GM19468 (cell line): ENCODE data around the gene KRT5.

Experiments used
- ATAC-seq: cut with Tn5 transposase; IDR thresholded peaks from one replicate; pipeline ENCODE4 v1.9.1; 2021; ENCODE audit warnings: mild to moderate bottlenecking, moderate library complexity, moderate number of reproducible peaks; ENCODE audit not compliant: unreplicated experiment; ENCODE audit errors: extremely low read depth

Gene KRT5

DNA sequence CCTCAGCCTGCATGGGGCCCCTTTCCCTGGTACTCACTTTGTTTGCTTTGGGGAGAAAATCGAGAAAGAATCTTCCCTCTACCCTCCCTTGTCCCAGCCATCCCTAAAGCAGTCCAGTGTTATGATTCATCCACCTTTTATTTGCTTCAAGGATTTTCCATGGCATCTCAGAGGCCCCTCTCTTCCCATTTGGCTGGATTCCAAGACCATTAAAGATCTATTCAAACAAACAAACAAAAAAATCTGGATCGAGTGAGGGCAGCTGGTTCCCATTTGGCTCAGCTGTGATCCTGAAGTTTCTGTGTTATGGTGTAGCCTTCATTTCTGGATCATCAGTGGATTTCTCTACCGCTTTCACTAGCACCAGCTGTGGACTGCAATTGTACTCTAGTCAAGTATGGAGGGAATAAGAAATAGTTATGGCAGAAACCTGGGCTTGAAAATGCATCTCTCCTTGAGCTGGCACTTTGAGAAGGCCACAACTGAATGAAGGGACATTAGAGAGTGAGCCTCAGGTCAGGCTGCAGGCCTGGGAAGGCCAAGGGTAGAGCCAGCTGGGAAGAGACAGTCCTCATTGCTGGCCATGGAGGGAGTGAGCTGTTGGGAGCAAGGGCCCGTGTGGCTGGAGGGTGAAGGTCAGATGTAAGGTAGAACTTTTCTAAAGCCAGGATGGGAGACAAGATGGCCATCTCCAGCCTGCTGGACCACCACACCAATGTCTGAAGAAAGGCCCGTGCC, 19.1 kb upstream of the KRT5 start:
- no peak for ATAC-seq

DNA sequence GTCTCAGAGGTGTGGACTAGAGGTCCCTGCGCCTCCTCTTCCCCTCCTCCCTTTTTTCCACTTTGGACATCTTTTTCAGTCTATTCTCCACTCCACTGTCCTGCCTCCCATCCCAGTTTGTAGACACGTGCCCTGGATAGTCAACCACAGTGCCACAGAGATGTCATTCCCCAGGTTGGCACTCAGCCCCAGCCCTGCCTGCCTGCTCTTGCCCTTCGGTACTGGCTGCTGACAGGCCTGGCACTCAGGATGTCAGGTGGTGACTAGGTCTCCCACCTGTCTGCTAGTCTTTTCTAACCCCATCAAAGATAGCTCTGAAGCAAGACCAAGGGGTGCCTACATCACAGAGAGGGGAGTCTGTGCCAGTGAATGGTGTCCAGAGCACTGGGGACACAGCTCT, 16.9 kb upstream of the KRT5 start:
- no peak for ATAC-seq

GRCh38 chr12:52535574-52535973, 15.4 kb upstream of the KRT5 start:
- ATAC-seq, result no peak

- no peak for ATAC-seq
Observed at GRCh38 chr12:52534482-52534881, 14.3 kb upstream of the KRT5 start.

- ATAC-seq, result no peak
Observed at GRCh38 chr12:52533686-52534470, 13.7 kb upstream of the KRT5 start.

DNA sequence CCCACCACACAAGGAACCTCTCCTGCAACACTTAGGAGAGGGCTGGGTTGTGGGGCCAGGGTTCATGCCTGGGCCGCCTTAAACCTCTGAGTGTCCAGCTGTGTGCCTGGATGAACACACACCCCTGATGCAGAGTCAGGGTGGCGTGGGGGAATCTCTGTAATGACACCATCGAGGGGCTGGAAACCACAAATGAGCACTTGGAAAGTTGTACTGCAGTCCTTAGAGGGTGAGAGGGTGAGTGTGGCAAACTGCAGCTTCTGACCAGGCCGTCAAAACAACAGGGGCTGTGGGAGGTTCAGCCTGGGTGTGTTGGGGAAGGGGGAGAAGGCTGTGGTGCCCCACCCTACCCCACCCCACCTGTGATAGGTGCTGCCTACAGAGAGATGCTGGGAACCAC, 12.4 kb upstream of the KRT5 start:
- no peak for ATAC-seq

- no peak for ATAC-seq
Observed at GRCh38 chr12:52531566-52532300, 11.5 kb upstream of the KRT5 start.

- ATAC-seq, result no peak
Observed at GRCh38 chr12:52530905-52531304, 10.7 kb upstream of the KRT5 start.

DNA sequence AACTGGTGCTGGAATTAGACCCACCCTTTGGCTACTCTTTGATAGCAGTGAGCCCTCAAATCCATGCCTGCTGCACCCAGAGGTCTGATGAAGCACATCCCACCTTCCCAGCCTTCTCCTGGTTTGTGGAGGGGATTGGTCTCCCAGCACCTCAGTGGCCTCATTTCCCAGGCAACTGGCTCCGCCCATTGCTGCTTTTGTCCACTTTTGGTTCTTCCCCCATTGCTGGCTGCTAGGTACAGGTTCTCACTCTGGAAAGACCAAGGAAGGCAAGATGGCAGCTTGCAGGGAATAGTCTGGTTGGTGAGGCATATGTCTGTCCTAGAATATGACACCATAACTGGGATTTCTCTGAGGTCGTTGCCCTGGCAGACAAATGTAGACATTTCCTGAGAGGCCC, 10.2 kb upstream of the KRT5 start:
- ATAC-seq, result no peak

GRCh38 chr12:52529846-52530245, 9.7 kb upstream of the KRT5 start:
- ATAC-seq, result no peak

DNA sequence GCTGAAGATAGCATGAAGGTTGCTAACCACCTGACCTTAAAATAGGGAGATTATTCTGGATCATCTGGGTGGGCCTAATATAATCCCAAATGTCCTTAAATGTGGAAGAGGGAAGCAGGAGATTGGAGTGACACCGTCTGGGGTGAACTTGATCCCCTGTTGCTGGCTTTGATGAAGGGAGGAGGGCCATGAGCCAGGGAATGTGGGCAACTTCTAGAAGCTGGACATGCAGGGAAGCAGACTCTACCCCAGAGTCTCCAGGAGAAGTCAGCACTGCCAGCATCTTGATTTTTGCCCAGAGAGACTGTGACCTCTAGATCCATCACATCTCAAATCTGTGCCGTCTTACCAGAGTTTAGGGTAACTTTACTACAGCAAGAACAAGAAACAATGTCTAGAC, 9.2 kb upstream of the KRT5 start:
- ATAC-seq, result no peak

DNA sequence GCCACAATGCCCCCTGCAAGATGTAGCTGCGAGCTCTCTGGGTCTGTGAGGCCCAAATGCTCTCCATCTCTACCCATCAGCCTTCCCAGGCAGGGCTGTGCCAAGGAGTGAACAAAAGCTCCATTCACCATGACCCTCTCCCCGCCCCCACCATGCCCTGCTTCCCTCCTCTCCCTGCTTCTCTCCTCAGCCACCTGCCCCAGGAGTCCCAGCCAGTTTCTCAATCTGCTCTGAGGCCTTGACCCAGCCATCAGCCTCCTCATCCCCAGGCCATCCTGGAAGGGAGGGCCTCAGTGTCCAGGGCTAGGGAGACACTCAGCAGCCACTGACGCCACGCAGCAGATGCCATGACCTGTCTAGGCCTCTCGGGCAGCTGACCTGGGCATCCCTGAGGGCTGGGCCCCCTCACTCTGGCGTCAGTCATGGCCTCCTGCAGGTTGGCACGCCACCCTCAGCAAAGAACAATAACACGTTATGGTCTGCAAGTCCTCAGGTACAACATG, 8.5 kb upstream of the KRT5 start:
- ATAC-seq, result no peak

DNA sequence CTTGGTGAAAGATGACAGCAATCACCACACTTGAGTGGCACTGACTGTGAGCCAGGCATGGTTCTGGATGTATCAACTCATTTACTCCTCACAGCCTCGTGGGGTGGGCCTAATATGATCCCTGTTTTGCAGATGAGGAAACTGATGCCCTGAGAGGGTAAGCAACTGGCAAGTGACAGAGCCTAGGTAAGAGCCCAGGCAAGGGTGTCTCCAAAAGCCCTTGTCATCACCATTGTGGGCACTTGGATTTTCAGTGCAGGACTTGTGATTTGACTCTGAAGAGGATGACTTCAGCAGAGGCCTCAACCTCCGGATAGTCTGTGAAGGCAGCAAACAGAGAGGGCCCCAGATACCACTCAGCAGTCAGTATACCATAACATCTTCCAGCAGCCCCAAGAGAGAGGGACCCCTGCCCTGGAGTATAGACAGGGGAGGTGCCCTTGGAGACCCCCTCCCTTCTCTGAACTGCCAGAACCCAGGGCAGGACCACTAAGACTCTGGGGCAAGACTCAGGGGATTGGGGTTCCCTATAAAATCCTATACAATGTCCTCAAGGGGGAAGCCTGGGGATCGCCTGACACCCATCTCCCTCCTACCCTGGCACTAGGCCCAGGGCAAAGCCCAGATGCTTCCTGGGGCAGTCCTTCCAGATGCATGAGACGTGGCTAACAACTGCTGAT, 7.1 kb upstream of the KRT5 start:
- no peak for ATAC-seq

DNA sequence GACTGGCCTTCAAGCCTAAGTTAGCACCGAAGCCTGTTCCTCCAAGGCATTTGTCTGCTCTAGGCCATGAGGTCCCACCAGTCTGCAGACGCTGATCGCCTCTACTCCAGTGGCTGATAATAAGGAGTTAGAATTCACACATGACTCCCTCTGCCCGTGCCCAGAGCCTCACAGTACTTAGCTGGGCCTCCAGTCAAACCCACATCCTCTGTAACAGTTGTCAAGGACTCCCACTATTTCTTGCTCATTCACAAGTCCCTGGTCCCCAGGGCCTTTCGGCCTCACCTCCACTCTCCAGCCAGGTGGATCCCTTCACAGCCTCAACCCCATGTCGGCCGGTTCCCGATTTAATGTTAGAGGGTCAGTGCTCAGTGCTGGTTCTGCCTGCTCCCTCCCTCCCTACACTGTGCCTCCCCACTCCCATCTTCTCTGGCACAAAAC, 6.3 kb upstream of the KRT5 start:
- ATAC-seq, result no peak

- no peak for ATAC-seq
Observed at GRCh38 chr12:52525661-52526499, 5.7 kb upstream of the KRT5 start.

DNA sequence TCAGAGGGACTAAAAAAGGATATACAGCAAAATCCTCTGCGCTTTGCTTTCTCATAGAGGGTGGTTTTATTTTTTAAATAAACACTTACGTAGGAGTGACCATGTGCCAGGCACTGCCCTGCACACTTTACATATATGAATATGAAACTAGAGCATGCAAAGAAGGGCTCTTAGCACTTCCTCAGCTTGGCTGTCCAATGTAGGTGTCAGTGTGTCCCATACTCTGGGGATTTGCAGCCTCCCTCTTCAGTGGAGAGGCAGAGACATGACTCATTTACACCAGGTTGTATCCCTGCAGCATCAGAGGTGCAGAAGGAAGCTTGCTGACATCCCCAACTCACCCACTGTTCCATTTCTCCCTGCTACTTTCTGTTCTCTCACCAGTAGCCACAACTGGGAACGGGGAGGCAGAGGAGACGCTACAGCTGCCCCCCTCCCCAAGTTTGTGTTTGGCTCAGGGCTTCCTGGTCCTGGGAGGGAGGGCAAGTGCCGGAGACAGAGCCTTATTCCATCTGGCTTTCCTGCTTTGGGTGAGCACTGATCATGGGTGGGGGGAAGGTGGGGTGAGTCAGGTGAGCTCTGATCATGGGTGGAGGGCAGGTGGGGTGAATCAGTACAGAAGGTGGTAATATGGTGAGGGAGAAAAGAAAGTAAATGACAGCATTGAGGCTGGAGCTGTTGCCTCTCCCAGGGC, 4.9 kb upstream of the KRT5 start:
- no peak for ATAC-seq

GRCh38 chr12:52524241-52524897, 4.2 kb upstream of the KRT5 start:
- no peak for ATAC-seq

DNA sequence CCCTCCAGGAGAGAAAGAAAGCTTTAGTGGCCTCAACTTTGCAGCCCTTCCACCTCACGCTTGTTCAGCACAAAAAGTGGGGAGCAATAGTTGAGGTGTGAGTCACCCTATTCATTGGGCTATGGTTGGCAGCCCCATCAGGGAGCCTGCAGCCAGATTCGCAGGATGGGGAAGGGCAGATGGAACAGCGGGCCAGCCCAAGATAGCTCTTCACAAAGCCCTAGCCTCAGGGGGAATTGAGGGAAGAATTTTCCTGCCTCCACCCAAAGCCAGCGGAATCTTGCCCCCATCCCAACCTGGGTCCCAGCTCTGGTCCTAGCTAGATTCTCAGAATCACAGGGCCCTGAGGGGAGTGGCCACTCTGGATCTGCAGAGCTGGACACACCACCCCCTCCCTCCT, 3.6 kb upstream of the KRT5 start:
- no peak for ATAC-seq
